ENCODE measurements around the gene SFI1.
A peak's percentile ranks its signal among the peaks of the same experiment; 100 is the strongest.

The SFI1 gene

DNA sequence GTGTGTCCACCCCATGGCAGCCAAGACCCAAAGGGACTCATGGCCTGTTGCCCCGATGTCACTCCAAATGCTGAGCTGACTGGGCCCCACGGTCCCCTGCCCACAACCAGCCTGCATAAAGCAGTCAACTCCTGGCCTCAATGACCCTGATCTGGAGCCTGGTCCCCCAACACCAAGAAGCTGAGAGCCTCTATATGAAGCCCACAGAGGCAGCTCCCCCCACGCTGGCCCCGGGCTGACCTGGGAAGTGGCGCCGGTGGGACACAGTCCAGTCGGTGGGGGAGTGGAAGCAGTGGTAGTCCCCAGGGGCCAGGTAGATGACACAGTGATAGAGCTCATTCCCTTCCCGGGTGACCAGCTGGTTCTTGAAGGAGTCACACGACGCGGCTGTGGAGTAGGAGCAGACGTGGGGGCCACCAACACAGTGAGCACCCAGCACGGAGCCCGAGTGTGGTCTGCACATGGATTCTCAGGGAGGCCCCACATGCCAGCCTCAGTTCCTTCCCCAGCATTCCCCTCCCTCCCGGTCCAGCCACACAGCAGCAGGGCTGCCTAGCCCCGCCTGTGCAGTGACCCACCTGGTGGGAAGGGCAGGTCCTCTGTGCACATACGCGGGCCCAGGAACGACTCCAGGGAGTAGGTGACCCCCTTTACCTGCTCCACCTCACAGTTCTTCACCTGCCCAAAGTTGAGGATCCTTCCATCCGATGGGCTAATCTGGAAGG is 124.6 kb downstream of the SFI1 start:
- Histone ChIP-seq H3K9ac (ENCODE audit: low read depth, low read length) (no peak overlapping the region), H3K27me3 (ENCODE audit: insufficient read depth, low read length) (no peaks in the 10 kb centered on the region), H3K27ac (ENCODE audit: low read depth, low read length) (0 out of 2 replicates have a peak overlapping the region, but pooled peaks have one; percentile 8), H3K9me3 (ENCODE audit: insufficient read depth, low read depth, low read length) (no peaks in the 10 kb centered on the region), H3K36me3 (ENCODE audit: insufficient read depth, low read length) (peaks cover 45% of the 10 kb centered on the region), H3K4me3 (ENCODE audit: low read length) (no peak overlapping the region), H3K4me1 (ENCODE audit: insufficient read depth, low read length) (peaks cover 13% of the 10 kb centered on the region)
- 94% methylated on average over 20 of the region's 20 CpGs for WGBS

DNA sequence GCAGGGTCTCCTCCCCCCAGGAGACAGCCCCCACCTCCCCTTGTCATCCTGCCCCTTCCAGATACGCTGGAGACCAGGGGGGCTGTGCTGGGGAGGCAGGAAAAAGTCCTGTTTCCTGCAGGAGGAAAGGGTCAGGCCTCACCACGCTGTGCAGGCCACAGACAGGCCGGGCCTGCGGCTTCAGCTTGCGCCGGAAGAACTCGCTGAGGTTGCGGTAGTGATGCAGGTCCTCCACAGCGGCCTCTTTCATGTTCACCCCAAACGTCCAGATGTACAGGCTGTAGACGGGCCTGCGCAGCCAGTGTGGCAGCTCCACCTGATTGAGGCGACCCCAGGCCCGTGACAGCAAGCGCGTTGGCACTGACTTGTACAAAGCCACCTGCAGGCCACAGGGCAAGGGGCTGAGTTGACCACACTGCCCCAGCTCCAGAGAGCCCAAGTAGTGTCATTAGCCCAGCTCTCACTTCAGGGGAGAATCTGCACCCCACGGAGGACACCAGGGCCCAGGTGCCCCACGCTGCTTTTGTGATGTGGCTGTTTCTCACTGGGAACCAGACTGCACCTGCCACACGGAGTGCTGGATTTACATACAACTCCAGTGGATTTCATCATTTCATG is 125.3 kb downstream of the SFI1 start:
- Histone ChIP-seq H3K36me3 (ENCODE audit: insufficient read depth, low read length) (peaks cover 45% of the 10 kb centered on the region), H3K9me3 (ENCODE audit: insufficient read depth, low read depth, low read length) (no peaks in the 10 kb centered on the region), H3K27me3 (ENCODE audit: insufficient read depth, low read length) (no peaks in the 10 kb centered on the region), H3K4me3 (ENCODE audit: low read length) (no peak overlapping the region), H3K27ac (ENCODE audit: low read depth, low read length) (no peak overlapping the region), H3K9ac (ENCODE audit: low read depth, low read length) (no peak overlapping the region), H3K4me1 (ENCODE audit: insufficient read depth, low read length) (peaks cover 20% of the 10 kb centered on the region)
- WGBS = 94% methylated on average over 19 of the region's 19 CpGs

DNA sequence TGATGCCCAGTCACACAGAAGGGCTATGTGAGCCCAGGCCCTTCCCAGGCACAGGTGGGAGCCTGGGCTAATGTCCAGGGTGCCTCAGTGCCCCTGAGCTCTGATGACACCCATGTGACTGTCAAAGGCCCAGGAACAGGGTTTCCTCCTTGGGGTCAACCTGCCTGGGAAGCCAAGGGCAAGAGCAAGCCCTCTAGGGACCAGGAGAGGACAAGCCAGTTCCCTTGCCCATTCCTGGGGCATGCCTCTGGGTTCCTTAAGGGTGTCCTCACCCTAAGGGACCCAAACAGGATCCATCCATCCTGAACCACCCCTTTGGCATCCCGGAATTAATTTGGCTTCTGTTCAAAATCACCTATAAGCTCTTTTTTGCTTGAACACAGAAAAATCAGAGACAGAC is 126.6 kb downstream of the SFI1 start:
- Histone ChIP-seq H3K27ac (ENCODE audit: low read depth, low read length) (no peak overlapping the region), H3K9me3 (ENCODE audit: insufficient read depth, low read depth, low read length) (no peaks in the 10 kb centered on the region), H3K27me3 (ENCODE audit: insufficient read depth, low read length) (no peaks in the 10 kb centered on the region), H3K4me3 (ENCODE audit: low read length) (no peak overlapping the region), H3K4me1 (ENCODE audit: insufficient read depth, low read length) (peaks cover 24% of the 10 kb centered on the region), H3K9ac (ENCODE audit: low read depth, low read length) (no peak overlapping the region), H3K36me3 (ENCODE audit: insufficient read depth, low read length) (peaks cover 38% of the 10 kb centered on the region)
- 95% methylated on average over 1 of the region's 1 CpG for WGBS

DNA sequence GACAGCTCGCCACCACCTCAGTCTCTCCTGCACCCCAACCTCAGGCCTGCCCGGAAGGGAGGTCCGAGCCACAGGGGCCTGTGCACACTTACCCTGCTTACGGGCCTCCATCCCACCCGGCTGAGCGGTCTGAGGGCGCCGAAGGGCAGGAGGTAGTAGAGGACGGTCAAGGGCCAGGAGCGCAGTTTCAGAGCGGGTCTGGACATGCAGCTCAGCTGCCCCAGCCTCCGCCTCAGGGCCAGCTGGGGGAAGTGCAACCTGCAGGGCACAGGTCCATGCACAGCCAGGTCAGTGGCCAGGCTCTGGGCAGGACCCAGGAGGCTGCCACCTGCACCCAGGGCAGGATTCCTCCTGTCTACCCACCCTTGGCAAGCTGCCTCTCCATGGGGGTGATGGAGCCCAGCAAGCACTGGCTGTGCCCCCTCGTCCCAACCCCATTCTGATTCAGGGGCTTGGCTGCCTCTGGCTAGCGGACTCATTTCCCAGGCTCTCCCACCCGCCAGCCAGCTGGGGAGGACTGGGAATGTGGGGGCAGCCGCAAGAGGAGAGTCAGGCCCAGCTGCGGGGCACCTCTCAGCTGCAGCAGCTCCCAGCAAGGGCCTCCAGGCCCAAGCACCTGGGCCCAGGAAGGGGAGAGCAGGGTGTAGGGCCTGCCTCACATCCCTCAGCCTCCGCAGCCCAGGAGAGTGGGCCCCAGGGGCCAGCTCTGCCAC is 127.4 kb downstream of the SFI1 start:
- Histone ChIP-seq H3K4me1 (ENCODE audit: insufficient read depth, low read length) (peaks cover 24% of the 10 kb centered on the region), H3K27me3 (ENCODE audit: insufficient read depth, low read length) (no peaks in the 10 kb centered on the region), H3K27ac (ENCODE audit: low read depth, low read length) (0 out of 2 replicates have a peak overlapping the region, but pooled peaks have one; percentile 25), H3K4me3 (ENCODE audit: low read length) (no peak overlapping the region), H3K9ac (ENCODE audit: low read depth, low read length) (no peak overlapping the region), H3K9me3 (ENCODE audit: insufficient read depth, low read depth, low read length) (no peaks in the 10 kb centered on the region), H3K36me3 (ENCODE audit: insufficient read depth, low read length) (peaks cover 31% of the 10 kb centered on the region)
- 95% methylated on average over 18 of the region's 18 CpGs for WGBS

DNA sequence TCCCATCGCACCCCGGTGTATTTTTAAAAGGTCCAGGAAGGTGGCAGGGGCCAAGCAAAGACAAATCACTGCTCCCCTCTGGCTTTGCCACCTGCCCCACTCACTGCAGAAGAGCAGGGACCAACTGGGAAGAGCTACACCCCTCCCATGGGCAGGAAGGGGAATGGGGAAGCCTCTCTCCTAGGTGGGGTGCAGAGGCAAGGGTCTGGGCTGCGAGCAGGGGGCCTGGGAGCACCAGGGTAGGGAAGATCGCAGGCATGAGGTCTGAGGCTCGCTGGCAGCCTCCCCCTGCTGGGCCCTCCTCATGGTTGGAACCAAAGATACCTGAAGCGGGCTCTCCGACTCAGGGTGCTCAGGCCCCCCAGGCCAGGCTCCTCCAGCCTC is 128.9 kb downstream of the SFI1 start:
- Histone ChIP-seq H3K9ac (ENCODE audit: low read depth, low read length) (peak overlapping the region; percentile 33; the same call in 1 of the 2 replicates), H3K4me1 (ENCODE audit: insufficient read depth, low read length) (peaks cover 24% of the 10 kb centered on the region), H3K27me3 (ENCODE audit: insufficient read depth, low read length) (no peaks in the 10 kb centered on the region), H3K27ac (ENCODE audit: low read depth, low read length) (peak overlapping the region; percentile 35), H3K9me3 (ENCODE audit: insufficient read depth, low read depth, low read length) (no peaks in the 10 kb centered on the region), H3K36me3 (ENCODE audit: insufficient read depth, low read length) (peaks cover 16% of the 10 kb centered on the region), H3K4me3 (ENCODE audit: low read length) (peak overlapping the region; percentile 25)
- WGBS = 66% methylated on average over 7 of the region's 7 CpGs

DNA sequence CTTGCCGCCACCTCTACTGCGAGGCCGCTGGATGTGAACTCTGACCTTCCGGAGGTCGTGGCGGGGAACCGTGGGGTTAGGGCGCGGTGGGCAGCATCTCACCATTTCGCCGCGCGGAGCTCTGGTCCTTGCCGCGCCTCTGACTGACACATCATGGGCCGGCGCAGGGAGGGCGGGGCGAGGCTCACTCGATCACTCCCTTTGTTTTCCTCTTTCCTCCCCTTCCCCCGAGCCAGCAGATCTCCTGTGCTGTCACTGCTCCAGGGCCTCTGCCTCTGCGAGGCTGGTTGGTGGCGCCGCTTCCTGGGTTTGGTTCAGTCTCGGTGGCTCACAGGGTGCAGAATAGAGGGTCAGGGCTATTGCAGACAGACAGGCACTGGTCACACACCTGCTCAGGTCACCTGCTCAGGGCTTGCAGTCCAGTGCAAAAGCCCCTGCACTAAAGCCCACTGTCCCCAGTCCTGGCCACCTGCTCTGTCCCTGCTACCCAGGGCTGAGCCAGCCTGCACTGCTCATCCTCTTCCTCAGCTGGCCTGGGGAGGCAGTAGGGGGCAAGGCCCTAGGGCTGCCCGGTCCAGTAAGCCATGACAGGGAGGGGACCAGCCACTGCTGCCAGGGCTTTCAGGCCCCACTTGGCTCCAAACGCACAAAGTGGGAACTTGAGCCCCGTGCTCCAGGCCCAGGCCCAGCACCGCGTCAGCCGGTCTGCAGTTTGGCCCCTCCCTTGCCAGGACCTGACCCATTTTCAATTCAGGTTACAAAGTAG is 129.5 kb downstream of the SFI1 start:
- 24% methylated on average over 31 of the region's 31 CpGs for WGBS
- Histone ChIP-seq H3K4me3 (ENCODE audit: low read length) (peak overlapping the region; percentile 25), H3K9me3 (ENCODE audit: insufficient read depth, low read depth, low read length) (no peaks in the 10 kb centered on the region), H3K4me1 (ENCODE audit: insufficient read depth, low read length) (peaks cover 24% of the 10 kb centered on the region), H3K36me3 (ENCODE audit: insufficient read depth, low read length) (peaks cover 10% of the 10 kb centered on the region), H3K9ac (ENCODE audit: low read depth, low read length) (peak overlapping the region; percentile 33; the same call in 1 of the 2 replicates), H3K27me3 (ENCODE audit: insufficient read depth, low read length) (no peaks in the 10 kb centered on the region), H3K27ac (ENCODE audit: low read depth, low read length) (peak overlapping the region; percentile 71; the same call in 1 of the 2 replicates)

DNA sequence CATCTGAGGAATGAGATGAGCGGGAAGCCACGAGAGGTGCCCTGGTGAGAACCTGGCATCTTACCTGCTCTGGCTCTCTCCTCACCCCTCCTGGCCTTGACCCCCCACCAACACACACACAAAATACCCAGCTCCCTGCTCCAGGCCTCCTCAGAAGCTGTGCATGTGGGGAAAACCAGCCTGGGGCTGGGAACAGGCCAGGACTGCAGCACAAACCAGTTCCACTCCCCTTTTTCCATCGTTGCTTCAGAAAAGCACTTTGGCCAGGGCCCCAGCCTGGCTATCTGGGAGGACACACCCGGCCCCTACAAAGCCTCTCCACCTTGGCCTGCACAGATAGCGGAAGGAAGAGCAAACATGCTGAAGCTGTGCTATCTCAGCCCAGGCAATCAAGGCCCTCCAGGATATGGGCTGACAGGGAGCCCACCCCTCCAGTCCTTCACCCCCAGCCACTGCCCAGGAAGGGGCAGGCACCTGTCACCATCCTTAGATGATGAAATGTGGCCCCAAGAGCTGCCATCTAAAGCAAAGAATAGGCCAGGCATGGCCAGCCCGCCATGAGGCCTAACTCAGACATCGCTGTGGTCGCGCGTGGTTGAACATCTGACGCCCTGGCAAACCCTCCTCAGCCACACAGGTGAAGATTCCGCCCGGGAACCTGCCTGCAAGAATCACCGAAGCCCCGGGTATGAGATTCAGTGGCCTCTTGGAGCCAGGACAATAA is 130.3 kb downstream of the SFI1 start:
- Histone ChIP-seq H3K9me3 (ENCODE audit: insufficient read depth, low read depth, low read length) (no peaks in the 10 kb centered on the region), H3K9ac (ENCODE audit: low read depth, low read length) (no peak overlapping the region), H3K27me3 (ENCODE audit: insufficient read depth, low read length) (no peaks in the 10 kb centered on the region), H3K4me3 (ENCODE audit: low read length) (no peak overlapping the region), H3K27ac (ENCODE audit: low read depth, low read length) (peak overlapping the region; percentile 71; the same call in 1 of the 2 replicates), H3K36me3 (ENCODE audit: insufficient read depth, low read length) (peaks cover 2% of the 10 kb centered on the region), H3K4me1 (ENCODE audit: insufficient read depth, low read length) (peaks cover 28% of the 10 kb centered on the region)
- WGBS = 88% methylated on average over 15 of the region's 15 CpGs

DNA sequence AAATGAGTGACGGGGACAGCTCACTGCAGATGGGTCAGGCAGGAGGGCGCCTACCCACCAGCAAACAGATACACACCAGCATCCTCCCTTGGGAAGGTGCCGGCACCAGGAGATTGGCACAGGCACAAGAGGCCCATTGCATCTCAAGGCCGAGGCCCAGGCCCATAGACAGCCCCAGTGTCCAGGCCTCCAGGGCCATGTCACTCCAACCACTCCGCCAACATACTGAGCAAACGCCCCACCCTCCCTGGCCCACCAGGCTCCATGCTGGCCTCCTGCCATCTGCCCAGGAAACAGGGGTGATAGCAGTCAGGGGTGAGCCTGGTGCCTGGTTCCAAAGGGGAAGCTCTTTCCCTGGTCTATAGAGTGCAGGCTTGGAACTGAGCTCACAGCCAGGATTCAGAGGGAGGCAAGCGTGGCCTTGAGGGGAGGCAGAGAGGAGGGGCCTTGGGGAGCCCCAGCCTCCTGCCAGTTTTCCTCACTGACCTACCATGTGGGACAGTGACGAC is 130.9 kb downstream of the SFI1 start:
- WGBS = 95% methylated on average over 8 of the region's 8 CpGs
- Histone ChIP-seq H3K27me3 (ENCODE audit: insufficient read depth, low read length) (no peaks in the 10 kb centered on the region), H3K27ac (ENCODE audit: low read depth, low read length) (no peak overlapping the region), H3K36me3 (ENCODE audit: insufficient read depth, low read length) (no peaks in the 10 kb centered on the region; the same call in 1 of the 2 replicates), H3K9ac (ENCODE audit: low read depth, low read length) (no peak overlapping the region), H3K4me3 (ENCODE audit: low read length) (no peak overlapping the region), H3K4me1 (ENCODE audit: insufficient read depth, low read length) (peaks cover 30% of the 10 kb centered on the region), H3K9me3 (ENCODE audit: insufficient read depth, low read depth, low read length) (no peaks in the 10 kb centered on the region)

DNA sequence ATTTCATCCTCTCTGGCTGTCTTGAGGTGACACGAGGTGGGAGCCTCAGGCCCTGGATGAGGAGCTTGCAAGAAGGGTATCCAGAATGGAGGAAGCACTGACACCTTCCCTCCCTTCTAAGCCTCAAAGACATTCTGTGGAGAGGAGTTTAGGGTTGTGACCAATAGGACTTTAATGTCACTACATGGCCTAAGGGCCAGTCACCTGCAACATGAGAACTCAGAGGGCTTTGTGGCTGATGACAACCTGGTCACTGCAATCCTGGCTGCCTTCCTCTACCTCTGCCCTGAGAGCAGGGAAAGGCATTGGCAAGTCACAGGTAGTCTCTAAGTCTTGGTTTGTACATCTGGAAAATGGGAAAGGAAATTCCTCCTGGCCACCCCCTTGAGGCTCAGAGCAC is 132.0 kb downstream of the SFI1 start:
- Histone ChIP-seq H3K4me1 (ENCODE audit: insufficient read depth, low read length) (peaks cover 30% of the 10 kb centered on the region), H3K4me3 (ENCODE audit: low read length) (no peak overlapping the region), H3K36me3 (ENCODE audit: insufficient read depth, low read length) (no peaks in the 10 kb centered on the region; the same call in 1 of the 2 replicates), H3K27me3 (ENCODE audit: insufficient read depth, low read length) (no peaks in the 10 kb centered on the region), H3K9ac (ENCODE audit: low read depth, low read length) (no peak overlapping the region), H3K27ac (ENCODE audit: low read depth, low read length) (no peak overlapping the region), H3K9me3 (ENCODE audit: insufficient read depth, low read depth, low read length) (no peaks in the 10 kb centered on the region)
- WGBS = 94% methylated on average over 1 of the region's 1 CpG

DNA sequence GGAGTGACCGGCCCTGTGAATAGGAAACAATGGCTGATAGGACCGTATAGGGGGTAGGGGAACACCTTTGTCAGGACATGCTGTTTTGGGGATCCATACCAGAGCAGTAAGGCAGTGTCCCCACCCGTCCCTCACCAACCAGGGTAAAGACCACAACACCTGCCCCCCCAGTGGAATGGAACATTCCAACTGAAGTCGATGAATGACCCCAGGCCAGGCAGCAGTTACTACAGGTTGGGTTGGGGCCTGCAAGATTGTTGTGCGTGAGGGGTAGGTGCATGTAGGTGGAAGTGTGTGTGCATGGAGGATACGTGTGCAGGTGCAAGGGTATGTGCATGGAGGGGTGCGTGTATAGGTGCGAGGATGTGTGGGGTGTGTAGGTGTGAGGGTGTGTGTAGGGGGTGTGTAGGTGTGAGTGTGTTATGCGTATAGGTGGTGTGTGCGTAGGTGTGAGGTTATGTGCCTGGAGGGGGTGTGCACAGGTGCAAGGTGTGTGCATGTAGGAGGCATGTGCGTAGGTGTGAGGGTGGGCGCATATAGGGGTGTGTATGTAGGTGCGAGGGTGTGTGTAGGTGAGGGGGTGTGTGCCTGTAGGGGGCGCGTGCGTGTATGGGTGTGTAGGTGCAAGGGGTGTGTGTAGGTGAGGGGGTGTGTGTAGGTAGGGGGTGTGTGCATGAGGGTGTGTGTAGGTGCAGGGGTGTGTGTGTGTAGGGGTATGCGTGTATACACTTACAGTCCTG is 132.8 kb downstream of the SFI1 start:
- no peaks in the 10 kb centered on the region; the same call in 1 of the 2 replicates for H3K36me3 ChIP-seq (ENCODE audit: insufficient read depth, low read length)
- WGBS = 92% methylated on average over 17 of the region's 17 CpGs
- H3K9ac ChIP-seq (ENCODE audit: low read depth, low read length) = no peak overlapping the region
- no peaks in the 10 kb centered on the region for H3K27me3 ChIP-seq (ENCODE audit: insufficient read depth, low read length)
- H3K4me1 ChIP-seq (ENCODE audit: insufficient read depth, low read length) = peaks cover 30% of the 10 kb centered on the region
- H3K4me3 ChIP-seq (ENCODE audit: low read length) = no peak overlapping the region
- no peaks in the 10 kb centered on the region for H3K9me3 ChIP-seq (ENCODE audit: insufficient read depth, low read depth, low read length)
- H3K27ac ChIP-seq (ENCODE audit: low read depth, low read length) = no peak overlapping the region

Measured in HUES64 (cell line).